GM12875 (cell line): Measurements from ENCODE around the gene PRKCI.
"Not testable (repeated sequence)": the region's sequence is repeated elsewhere in the genome, so short reads cannot be mapped to it uniquely, and the experiment has no call there.

Experiments
- H3K4me3 ChIP-seq: one replicate; pipeline ENCODE4 v1.5.1; 2011; ENCODE audit warnings: low read depth, low read length, control low read depth
- CTCF ChIP-seq: IDR thresholded peaks from 2 replicates; pipeline ENCODE4 v1.5.1; 2011; ENCODE audit warnings: low read depth, mild to moderate bottlenecking, control low read depth, inconsistent platforms, low read length, moderate library complexity, borderline replicate concordance; ENCODE audit not compliant: insufficient read depth

Gene PRKCI

DNA sequence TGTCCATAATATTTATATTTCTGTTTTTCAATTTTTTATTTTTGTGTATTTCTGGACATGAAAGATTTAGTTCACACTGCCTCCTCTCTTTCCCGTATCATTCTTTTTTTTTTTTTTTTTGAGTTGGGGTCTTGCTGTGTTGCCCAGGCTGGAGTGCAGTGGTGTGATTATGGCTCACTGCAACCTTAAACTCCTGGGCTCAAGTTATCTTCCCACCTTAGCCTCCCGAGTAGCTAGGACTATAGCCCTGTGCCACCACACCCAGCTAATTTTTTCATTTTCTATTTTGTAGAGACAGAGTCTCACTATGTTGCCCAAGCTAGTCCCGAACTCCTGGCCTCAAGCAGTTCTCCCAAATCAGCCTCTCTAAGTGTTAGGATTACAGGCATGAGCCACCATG lies 53.6 kb downstream of the PRKCI start:
- no peak overlapping the region for H3K4me3 ChIP-seq
- no peak for TF ChIP-seq CTCF

DNA sequence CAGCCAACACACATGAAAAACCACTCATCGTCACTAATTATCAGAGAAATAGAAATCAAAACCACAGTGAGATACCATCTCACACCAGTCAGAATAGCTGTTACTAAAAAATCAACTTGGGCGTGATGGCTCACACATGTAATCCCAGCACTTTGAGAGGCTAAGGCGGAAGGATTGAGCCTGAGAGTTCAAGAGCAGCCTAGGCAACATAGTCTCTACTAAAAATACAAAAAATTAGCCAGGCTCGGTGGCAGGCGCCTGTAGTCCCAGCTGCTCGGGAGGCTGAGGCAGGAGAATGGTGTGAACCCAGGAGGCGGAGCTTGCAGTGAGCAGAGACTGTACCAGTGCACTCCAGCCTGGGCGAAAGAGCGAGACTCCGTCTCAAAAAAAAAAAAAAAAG lies 55.1 kb downstream of the PRKCI start:
- not testable (repeated sequence) for H3K4me3 ChIP-seq

GRCh38 chr3:170277833-170278580 lies 55.8 kb downstream of the PRKCI start:
- no peak for TF ChIP-seq CTCF
- H3K4me3 ChIP-seq: no peak overlapping the region

DNA sequence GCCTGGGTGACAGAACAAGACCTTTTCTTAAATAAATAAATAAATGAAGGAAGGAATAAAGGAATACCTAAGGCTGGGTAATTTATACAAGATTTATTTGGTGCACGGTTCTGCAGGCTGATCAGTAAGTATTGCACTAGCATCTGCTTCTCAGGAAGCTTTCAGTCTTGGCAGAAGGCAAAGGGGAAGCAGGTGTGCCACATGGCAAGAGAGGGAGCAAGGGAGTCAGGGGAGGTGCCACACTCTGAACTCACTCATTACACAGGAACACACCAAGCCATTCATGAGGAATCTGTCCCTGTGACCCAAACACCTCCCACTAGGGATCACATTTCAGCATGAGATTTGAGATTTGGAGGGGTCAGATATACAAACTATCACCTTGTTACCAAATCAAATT lies 56.4 kb downstream of the PRKCI start:
- TF ChIP-seq CTCF: no peak
- H3K4me3 ChIP-seq: no peak overlapping the region

GRCh38 chr3:170290194-170290593 lies 68.0 kb downstream of the PRKCI start:
- H3K4me3 ChIP-seq: no peak overlapping the region
- TF ChIP-seq CTCF: no peak

GRCh38 chr3:170295586-170295985 lies 73.4 kb downstream of the PRKCI start:
- H3K4me3 ChIP-seq: no peak overlapping the region
- no peak for TF ChIP-seq CTCF

- no peak for TF ChIP-seq CTCF
- H3K4me3 ChIP-seq: no peak overlapping the region
Measured at GRCh38 chr3:170296703-170297102, 74.5 kb downstream of the PRKCI start.
